HEK293 (cell line): ENCODE results near the gene GINS1.

Source experiments
- CTCF ChIA-PET: fragments of 350-600 bp; formaldehyde crosslinking; extraction: SDS; loops from one replicate; lab custom pipeline; 2021; ENCODE audit warnings: antibody characterized with exemption; lab: Yijun Ruan, JAX
- POLR2A ChIA-PET: fragments of 300-600 bp; formaldehyde crosslinking; extraction: SDS; loops from one replicate; lab custom pipeline; 2020; ENCODE audit warnings: antibody characterized with exemption, inconsistent platforms; lab: Yijun Ruan, JAX
- H3K27ac ChIP-seq: fragments of 200-500 bp; sonication (Bioruptor generic); 2 replicates; pipeline ENCODE4 v1.5.1; 2014; ENCODE audit warnings: low read depth, low read length, control low read depth, inconsistent platforms; ENCODE audit errors: extremely low read depth
- H3K36me3 ChIP-seq, 2 experiments: fragments of 200-500 bp in 1 of 2; sonication (Bioruptor generic) in 1 of 2; 1 replicate in 1 of 2; 2 replicates in 1 of 2; pipeline ENCODE4 v1.5.1; 2014 to 2017; ENCODE audit warnings: inconsistent platforms in 2 of 2, low read length in 2 of 2; ENCODE audit not compliant: control insufficient read depth in 2 of 2, insufficient read depth in 1 of 2
- H3K4me1 ChIP-seq: fragments of 200-500 bp; sonication (Bioruptor generic); 2 replicates; pipeline ENCODE4 v1.5.1; 2014; ENCODE audit warnings: mild to moderate bottlenecking, low read length, inconsistent platforms; ENCODE audit not compliant: control insufficient read depth, insufficient read depth
- H3K4me3 ChIP-seq: 2 replicates; pipeline ENCODE4 v1.5.1; 2011; ENCODE audit warnings: low read depth, mild to moderate bottlenecking, control low read depth, low read length, moderate library complexity
- H3K9me3 ChIP-seq: fragments of 200-500 bp; sonication (Bioruptor generic); 2 replicates; pipeline ENCODE4 v1.5.1; 2014; ENCODE audit warnings: low read depth, low read length, inconsistent platforms; ENCODE audit not compliant: control insufficient read depth, insufficient read depth
- GLI2 ChIP-seq: fragments of 450-650 bp; formaldehyde crosslinking; IDR thresholded peaks from 2 replicates; pipeline ENCODE4; 2017; ENCODE audit warnings: missing biosample characterization, missing genetic modification characterization, low read depth, borderline replicate concordance
- GLI4 ChIP-seq: fragments of 450-650 bp; formaldehyde crosslinking; IDR thresholded peaks from 2 replicates; pipeline ENCODE4 v1.5.1; 2016; ENCODE audit warnings: missing biosample characterization, missing genetic modification characterization
- HOXD13 ChIP-seq: sonication (generic); formaldehyde crosslinking; IDR thresholded peaks from 2 replicates; pipeline ENCODE4 v1.8.0; 2022; ENCODE audit warnings: missing genetic modification reagents, borderline replicate concordance
- SCRT2 ChIP-seq: fragments of 450-650 bp; formaldehyde crosslinking; IDR thresholded peaks from 2 replicates; pipeline ENCODE4 v1.5.1; 2016; ENCODE audit warnings: missing biosample characterization, missing genetic modification characterization
- ZBTB8A ChIP-seq: fragments of 450-650 bp; formaldehyde crosslinking; IDR thresholded peaks from 2 replicates; pipeline ENCODE4 v1.5.1; 2016; ENCODE audit warnings: missing biosample characterization, missing genetic modification characterization
- ZNF133 ChIP-seq: fragments of 450-650 bp; formaldehyde crosslinking; IDR thresholded peaks from 2 replicates; pipeline ENCODE4 v1.5.1; 2016; ENCODE audit warnings: missing biosample characterization, missing genetic modification characterization
- ZNF155 ChIP-seq: fragments of 450-650 bp; formaldehyde crosslinking; IDR thresholded peaks from 2 replicates; pipeline ENCODE4 v1.5.1; 2016; ENCODE audit warnings: missing biosample characterization, missing genetic modification characterization
- ZNF169 ChIP-seq: fragments of 450-650 bp; formaldehyde crosslinking; IDR thresholded peaks from 2 replicates; pipeline ENCODE4 v1.5.1; 2016; ENCODE audit warnings: missing biosample characterization, missing genetic modification characterization
- ZNF174 ChIP-seq: fragments of 450-650 bp; formaldehyde crosslinking; IDR thresholded peaks from 2 replicates; pipeline ENCODE4 v1.5.0; 2017; ENCODE audit warnings: missing biosample characterization, mild to moderate bottlenecking, missing genetic modification characterization
- ZNF184 ChIP-seq: fragments of 450-650 bp; IDR thresholded peaks from 2 replicates; pipeline ENCODE4 v1.5.1; 2018; ENCODE audit warnings: missing biosample characterization, mild to moderate bottlenecking, missing genetic modification characterization
- ZNF274 ChIP-seq, 2 experiments: fragments of 200-500 bp in 1 of 2; fragments of 450-650 bp in 1 of 2; sonication (Bioruptor generic) in 1 of 2; formaldehyde crosslinking in 1 of 2; IDR thresholded peaks; 2 replicates each; pipeline versions ENCODE4 v1.5.1 to v1.6.1; 2014 to 2016; ENCODE audit warnings: borderline replicate concordance in 1 of 2, inconsistent platforms in 1 of 2, low read length in 1 of 2, missing biosample characterization in 1 of 2, missing genetic modification characterization in 1 of 2
- ZNF366 ChIP-seq: fragments of 450-650 bp; formaldehyde crosslinking; conservative IDR thresholded peaks from 2 replicates; pipeline ENCODE4 v1.5.1; 2016; ENCODE audit warnings: missing biosample characterization, missing genetic modification characterization
- ZNF37A ChIP-seq: fragments of 450-650 bp; IDR thresholded peaks from 2 replicates; pipeline ENCODE4 v1.5.1; 2018; ENCODE audit warnings: missing biosample characterization, missing genetic modification characterization
- ZNF707 ChIP-seq: fragments of 450-650 bp; formaldehyde crosslinking; IDR thresholded peaks from 2 replicates; pipeline ENCODE4 v1.5.1; 2016; ENCODE audit warnings: missing biosample characterization, missing genetic modification characterization
- ZNF792 ChIP-seq: fragments of 450-650 bp; formaldehyde crosslinking; IDR thresholded peaks from 2 replicates; pipeline ENCODE4 v1.5.1; 2016; ENCODE audit warnings: missing biosample characterization, missing genetic modification characterization
- ZNF837 ChIP-seq: fragments of 450-650 bp; formaldehyde crosslinking; IDR thresholded peaks from 2 replicates; pipeline ENCODE4 v1.5.1; 2016; ENCODE audit warnings: missing biosample characterization, missing genetic modification characterization
- TF ChIP-seq, protein P1 (sequence below): fragments of 450-650 bp; formaldehyde crosslinking; IDR thresholded peaks from 2 replicates; pipeline ENCODE4 v1.5.1; 2016; ENCODE audit warnings: missing biosample characterization, missing genetic modification characterization
- TF ChIP-seq, protein P2 (sequence below): fragments of 450-650 bp; formaldehyde crosslinking; IDR thresholded peaks from 2 replicates; pipeline ENCODE4 v1.5.1; 2016; ENCODE audit warnings: missing biosample characterization, missing genetic modification characterization
- TF ChIP-seq, protein P3 (sequence below): fragments of 450-650 bp; formaldehyde crosslinking; IDR thresholded peaks from 2 replicates; pipeline ENCODE4 v1.5.0; 2017; ENCODE audit warnings: missing biosample characterization, missing genetic modification characterization, borderline replicate concordance

The GINS1 gene

GRCh38 chr20:25457886-25458680, 50.6 kb downstream of the GINS1 start:
- H3K4me1 ChIP-seq, result no peaks in the 10 kb centered on the region

DNA sequence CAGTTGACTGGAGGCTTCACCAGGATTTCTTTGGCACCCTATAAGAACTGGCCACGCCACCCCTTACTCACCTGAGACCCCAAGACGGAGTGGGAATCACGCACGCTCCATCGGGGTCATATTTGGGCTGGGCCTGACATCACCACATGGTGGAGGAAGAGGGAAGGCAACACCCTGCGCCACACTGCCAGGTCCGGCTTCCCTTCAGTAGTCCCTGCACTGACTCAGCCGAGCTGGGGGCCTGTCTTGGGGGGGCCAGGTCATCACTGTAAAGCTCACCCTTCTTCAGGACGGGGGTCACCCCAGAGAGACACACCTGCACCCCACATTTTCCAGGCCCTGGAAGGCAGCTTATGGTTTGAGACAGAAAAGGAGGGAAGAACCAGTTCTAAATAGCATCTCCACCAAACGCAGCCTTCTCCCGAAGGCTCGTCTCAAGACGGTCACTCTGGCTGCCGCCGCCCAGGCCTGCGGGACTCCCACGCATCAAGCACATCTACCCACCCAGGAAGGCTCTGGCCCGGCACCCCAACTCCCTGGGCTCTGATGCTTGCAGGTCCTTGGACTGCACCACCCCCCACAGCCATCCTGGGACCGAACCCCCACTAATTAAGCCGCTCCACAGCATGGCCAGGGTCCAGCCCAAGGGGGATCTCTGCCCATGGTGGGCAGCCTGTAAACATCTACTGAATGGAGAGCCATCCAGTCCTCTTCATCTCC, 51.8 kb downstream of the GINS1 start:
- no peaks in the 10 kb centered on the region for H3K9me3 ChIP-seq
- TF ChIP-seq, protein P1, sequence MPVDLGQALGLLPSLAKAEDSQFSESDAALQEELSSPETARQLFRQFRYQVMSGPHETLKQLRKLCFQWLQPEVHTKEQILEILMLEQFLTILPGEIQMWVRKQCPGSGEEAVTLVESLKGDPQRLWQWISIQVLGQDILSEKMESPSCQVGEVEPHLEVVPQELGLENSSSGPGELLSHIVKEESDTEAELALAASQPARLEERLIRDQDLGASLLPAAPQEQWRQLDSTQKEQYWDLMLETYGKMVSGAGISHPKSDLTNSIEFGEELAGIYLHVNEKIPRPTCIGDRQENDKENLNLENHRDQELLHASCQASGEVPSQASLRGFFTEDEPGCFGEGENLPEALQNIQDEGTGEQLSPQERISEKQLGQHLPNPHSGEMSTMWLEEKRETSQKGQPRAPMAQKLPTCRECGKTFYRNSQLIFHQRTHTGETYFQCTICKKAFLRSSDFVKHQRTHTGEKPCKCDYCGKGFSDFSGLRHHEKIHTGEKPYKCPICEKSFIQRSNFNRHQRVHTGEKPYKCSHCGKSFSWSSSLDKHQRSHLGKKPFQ (tag by site-specific recombination), result no peak
- TF ChIP-seq ZNF837 (tag by site-specific recombination), result no peak
- no peak for TF ChIP-seq ZNF37A (tag by site-specific recombination)
- TF ChIP-seq, protein P2, sequence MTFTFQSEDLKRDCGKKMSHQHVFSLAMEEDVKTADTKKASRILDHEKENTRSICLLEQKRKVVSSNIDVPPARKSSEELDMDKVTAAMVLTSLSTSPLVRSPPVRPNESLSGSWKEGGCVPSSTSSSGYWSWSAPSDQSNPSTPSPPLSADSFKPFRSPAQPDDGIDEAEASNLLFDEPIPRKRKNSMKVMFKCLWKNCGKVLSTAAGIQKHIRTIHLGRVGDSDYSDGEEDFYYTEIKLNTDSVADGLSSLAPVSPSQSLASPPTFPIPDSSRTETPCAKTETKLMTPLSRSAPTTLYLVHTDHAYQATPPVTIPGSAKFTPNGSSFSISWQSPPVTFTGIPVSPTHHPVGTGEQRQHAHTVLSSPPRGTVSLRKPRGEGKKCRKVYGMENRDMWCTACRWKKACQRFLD (tag by site-specific recombination), result no peak
- TF ChIP-seq ZNF792 (tag by site-specific recombination), result no peak
- TF ChIP-seq ZNF184 (tag by site-specific recombination), result no peak
- TF ChIP-seq, all 188 proteins: peak for 0
- Histone ChIP-seq H3K4me3 (no peak overlapping the region), H3K4me1 (no peaks in the 10 kb centered on the region), H3K27ac (no peak overlapping the region), H3K36me3 (peaks cover 0 to 65% of the 10 kb centered on the region in 2 experiments; a peak in 1 of 3 replicates)
- CTCF ChIA-PET, result no interaction called here
- POLR2A ChIA-PET, result no interaction called here

More at GRCh38 chr20:25457886-25458680, 50.6 kb downstream of the GINS1 start:
- TF ChIP-seq ZNF174 (no peak), ZNF366 (no peak), GLI4 (tag by site-specific recombination) (no peak), ZNF155 (tag by site-specific recombination) (no peak), ZNF707 (tag by site-specific recombination) (no peak), HOXD13 (CRISPR knock-in tag) (no peak), ZBTB8A (no peak), ZNF133 (tag by site-specific recombination) (no peak), GLI2 (tag by site-specific recombination) (no peak), SCRT2 (tag by site-specific recombination) (no peak), ZNF169 (tag by site-specific recombination) (no peak), ZNF274 (IDR thresholded peaks at IDR 0.05; ENCODE audit: low read length) (no peak), ZNF274 (tag by site-specific recombination; IDR thresholded peaks at IDR 0.05; ENCODE audit: borderline replicate concordance) (no peak)
- TF ChIP-seq, protein P3, sequence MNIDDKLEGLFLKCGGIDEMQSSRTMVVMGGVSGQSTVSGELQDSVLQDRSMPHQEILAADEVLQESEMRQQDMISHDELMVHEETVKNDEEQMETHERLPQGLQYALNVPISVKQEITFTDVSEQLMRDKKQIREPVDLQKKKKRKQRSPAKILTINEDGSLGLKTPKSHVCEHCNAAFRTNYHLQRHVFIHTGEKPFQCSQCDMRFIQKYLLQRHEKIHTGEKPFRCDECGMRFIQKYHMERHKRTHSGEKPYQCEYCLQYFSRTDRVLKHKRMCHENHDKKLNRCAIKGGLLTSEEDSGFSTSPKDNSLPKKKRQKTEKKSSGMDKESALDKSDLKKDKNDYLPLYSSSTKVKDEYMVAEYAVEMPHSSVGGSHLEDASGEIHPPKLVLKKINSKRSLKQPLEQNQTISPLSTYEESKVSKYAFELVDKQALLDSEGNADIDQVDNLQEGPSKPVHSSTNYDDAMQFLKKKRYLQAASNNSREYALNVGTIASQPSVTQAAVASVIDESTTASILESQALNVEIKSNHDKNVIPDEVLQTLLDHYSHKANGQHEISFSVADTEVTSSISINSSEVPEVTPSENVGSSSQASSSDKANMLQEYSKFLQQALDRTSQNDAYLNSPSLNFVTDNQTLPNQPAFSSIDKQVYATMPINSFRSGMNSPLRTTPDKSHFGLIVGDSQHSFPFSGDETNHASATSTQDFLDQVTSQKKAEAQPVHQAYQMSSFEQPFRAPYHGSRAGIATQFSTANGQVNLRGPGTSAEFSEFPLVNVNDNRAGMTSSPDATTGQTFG (tag by site-specific recombination), result no peak
- TF ChIP-seq, all 188 proteins: peak for 0
- ChIA-PET CTCF (no interaction called here), POLR2A (no interaction called here)
- H3K27ac ChIP-seq, result no peak overlapping the region
- H3K9me3 ChIP-seq, result no peaks in the 10 kb centered on the region
- H3K4me3 ChIP-seq, result no peak overlapping the region
- peaks cover 0 to 63% of the 10 kb centered on the region in 2 experiments; a peak in 1 of 3 replicates for H3K36me3 ChIP-seq
